RWPE2 (cell line): ENCODE data around the gene IL4I1.

ENCODE experiments used
- ATAC-seq: fragments of 200-7000 bp; cut with Tn5 transposase; 3 replicates; pipeline ENCODE4 v1.9.1; 2021; ENCODE audit warnings: low read depth
- DNase-seq: peaks from one replicate; pipeline ENCODE4 v3.0.0-alpha.2; 2020; ENCODE audit warnings: low spot score
- H3K27ac ChIP-seq: fragments of 450-650 bp; 2 replicates; pipeline ENCODE4 v1.5.1; 2017; ENCODE audit warnings: mild to moderate bottlenecking; ENCODE audit not compliant: poor library complexity, severe bottlenecking
- H3K27me3 ChIP-seq: fragments of 250-450 bp; sonication (Bioruptor Pico); 2 replicates; pipeline ENCODE4 v1.5.1; 2021; ENCODE audit warnings: mild to moderate bottlenecking, moderate library complexity; ENCODE audit not compliant: insufficient read depth, poor library complexity, severe bottlenecking
- H3K36me3 ChIP-seq: fragments of 250-450 bp; sonication (Bioruptor Pico); 2 replicates; pipeline ENCODE4 v1.5.1; 2020; ENCODE audit warnings: low read depth, mild to moderate bottlenecking, moderate library complexity
- H3K4me1 ChIP-seq: fragments of 250-450 bp; sonication (Bioruptor Pico); 2 replicates; pipeline ENCODE4 v1.5.1; 2021; ENCODE audit warnings: mild to moderate bottlenecking, moderate library complexity; ENCODE audit not compliant: insufficient read depth, poor library complexity, severe bottlenecking
- H3K4me3 ChIP-seq: fragments of 250-450 bp; sonication (Bioruptor Pico); 2 replicates; pipeline ENCODE4 v1.5.1; 2021; ENCODE audit warnings: mild to moderate bottlenecking, moderate library complexity; ENCODE audit not compliant: severe bottlenecking
- H3K9me3 ChIP-seq: fragments of 250-450 bp; sonication (Bioruptor Pico); 2 replicates; pipeline ENCODE4 v1.5.1; 2021; ENCODE audit warnings: mild to moderate bottlenecking, moderate library complexity; ENCODE audit not compliant: severe bottlenecking
- TF ChIP-seq, protein P1 (sequence below): fragments of 450-650 bp; IDR thresholded peaks from one replicate; pipeline ENCODE4 v1.5.1; 2017; ENCODE audit warnings: mild to moderate bottlenecking, moderate library complexity; ENCODE audit not compliant: poor library complexity, severe bottlenecking

The IL4I1 gene

DNA sequence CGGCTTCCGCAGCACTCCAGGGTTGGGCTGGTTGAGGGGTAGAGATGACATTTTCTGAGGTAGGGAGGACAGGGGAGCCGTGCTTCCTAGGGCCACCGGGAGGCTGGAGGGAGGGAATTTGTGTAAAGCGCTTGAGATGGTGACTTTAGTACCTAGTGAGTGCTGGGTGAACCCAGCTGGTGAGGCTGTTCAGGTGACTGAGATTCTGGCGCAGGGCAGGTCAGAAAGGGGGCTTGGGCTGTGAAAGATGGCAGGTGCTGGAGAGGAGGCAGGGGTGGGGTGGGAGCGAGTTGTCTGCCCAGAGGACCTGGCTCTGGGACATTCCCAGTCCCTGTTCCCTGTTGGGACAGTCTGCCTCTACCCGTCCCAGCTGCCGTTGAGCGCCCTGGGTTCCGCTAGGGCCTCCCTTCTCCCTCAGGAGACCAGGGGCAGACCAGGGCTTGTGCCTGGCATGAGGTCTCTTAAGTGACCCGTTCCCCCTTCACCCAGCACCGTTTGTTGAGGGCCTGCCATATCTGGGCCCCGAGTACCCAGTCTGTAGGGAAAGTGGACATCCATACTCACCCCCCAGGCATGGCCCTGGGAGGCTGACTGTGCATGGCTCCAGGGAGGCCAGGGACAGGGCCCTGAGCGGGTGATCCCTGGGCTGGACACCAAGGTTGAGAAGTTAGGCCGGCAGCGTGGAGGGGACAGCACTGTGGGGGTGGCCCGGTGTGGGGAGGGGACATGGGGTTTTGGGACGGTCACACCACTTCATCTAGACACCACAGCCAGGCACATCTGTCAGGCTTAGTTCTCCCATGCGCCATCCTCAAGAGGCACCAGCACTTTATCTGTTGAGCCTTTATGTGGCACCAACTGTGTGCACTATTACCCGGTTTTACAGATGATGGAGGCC is 40.8 kb downstream of the IL4I1 start:
- TF ChIP-seq, protein P1, sequence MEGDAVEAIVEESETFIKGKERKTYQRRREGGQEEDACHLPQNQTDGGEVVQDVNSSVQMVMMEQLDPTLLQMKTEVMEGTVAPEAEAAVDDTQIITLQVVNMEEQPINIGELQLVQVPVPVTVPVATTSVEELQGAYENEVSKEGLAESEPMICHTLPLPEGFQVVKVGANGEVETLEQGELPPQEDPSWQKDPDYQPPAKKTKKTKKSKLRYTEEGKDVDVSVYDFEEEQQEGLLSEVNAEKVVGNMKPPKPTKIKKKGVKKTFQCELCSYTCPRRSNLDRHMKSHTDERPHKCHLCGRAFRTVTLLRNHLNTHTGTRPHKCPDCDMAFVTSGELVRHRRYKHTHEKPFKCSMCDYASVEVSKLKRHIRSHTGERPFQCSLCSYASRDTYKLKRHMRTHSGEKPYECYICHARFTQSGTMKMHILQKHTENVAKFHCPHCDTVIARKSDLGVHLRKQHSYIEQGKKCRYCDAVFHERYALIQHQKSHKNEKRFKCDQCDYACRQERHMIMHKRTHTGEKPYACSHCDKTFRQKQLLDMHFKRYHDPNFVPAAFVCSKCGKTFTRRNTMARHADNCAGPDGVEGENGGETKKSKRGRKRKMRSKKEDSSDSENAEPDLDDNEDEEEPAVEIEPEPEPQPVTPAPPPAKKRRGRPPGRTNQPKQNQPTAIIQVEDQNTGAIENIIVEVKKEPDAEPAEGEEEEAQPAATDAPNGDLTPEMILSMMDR = no peak
- Histone ChIP-seq H3K36me3 (peaks cover 56% of the 10 kb centered on the region), H3K4me1 (peaks cover 9% of the 10 kb centered on the region), H3K27me3 (no peaks in the 10 kb centered on the region), H3K27ac (no peak overlapping the region), H3K4me3 (no peak overlapping the region), H3K9me3 (no peaks in the 10 kb centered on the region)
- ATAC-seq (peak; percentile 8), DNase-seq (no peak)

- H3K36me3 ChIP-seq = peaks cover 50% of the 10 kb centered on the region
- no peak overlapping the region for H3K4me3 ChIP-seq
- no peak overlapping the region for H3K27ac ChIP-seq
- no peaks in the 10 kb centered on the region for H3K9me3 ChIP-seq
- no peak for ATAC-seq
- no peak for DNase-seq
- TF ChIP-seq, protein P1 = no peak
- H3K4me1 ChIP-seq = peaks cover 9% of the 10 kb centered on the region
- H3K27me3 ChIP-seq = no peaks in the 10 kb centered on the region
Observed at GRCh38 chr19:49855277-49855675, 41.4 kb downstream of the IL4I1 start.

DNA sequence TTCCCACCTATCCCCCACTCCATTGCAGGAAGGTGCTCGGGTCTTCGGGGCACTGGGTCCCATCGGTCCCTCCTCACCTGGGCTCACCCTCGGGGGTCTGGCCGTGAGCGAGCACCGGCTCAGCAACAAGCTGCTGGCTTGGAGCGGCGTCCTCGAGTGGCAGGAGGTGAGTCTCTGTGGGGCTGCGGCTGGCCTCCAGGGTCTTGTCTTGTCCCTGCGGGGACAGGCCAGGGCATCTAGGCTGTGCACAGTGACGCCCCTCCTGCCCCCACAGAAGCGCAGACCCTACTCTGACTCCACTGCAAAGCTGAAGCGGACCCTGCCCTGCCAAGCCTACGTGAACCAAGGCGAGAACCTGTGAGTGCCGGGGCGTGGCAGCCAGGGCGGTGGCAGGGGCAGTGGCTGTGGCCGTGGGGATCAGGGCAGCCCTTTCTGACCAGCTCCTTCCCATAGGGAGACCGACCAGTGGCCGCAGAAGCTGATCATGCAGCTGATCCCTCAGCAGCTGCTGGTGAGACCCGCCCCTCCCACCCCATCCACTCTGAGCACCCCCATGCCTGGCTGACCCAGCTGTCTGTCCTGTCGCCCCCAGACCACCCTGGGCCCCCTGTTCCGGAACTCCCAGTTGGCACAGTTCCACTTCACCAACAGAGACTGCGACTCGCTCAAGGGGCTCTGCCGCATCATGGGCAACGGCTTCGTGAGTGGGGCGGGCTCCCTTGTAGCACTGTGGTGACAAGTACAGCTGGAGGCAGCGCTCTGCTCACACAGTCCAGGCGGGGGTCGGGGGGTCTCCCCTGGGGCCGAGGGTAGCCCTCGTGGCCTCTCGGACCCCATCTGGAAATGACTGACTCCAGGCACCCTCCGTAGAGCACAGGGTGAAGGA is 42.1 kb downstream of the IL4I1 start:
- TF ChIP-seq, protein P1 = no peak
- Histone ChIP-seq H3K36me3 (peaks cover 43% of the 10 kb centered on the region), H3K27ac (no peak overlapping the region)

GRCh38 chr19:49853852-49854377 is 42.8 kb downstream of the IL4I1 start:
- Histone ChIP-seq H3K9me3 (no peaks in the 10 kb centered on the region), H3K27ac (no peak overlapping the region), H3K27me3 (no peaks in the 10 kb centered on the region), H3K4me1 (peaks cover 9% of the 10 kb centered on the region), H3K36me3 (peaks cover 36% of the 10 kb centered on the region), H3K4me3 (no peak overlapping the region)
- no peak for DNase-seq
- ATAC-seq = no peak
- TF ChIP-seq, protein P1 = no peak

More for the DNA sequence above, 42.1 kb downstream of the IL4I1 start:
- no peaks in the 10 kb centered on the region for H3K9me3 ChIP-seq
- peaks cover 9% of the 10 kb centered on the region for H3K4me1 ChIP-seq
- DNase-seq = no peak
- no peaks in the 10 kb centered on the region for H3K27me3 ChIP-seq
- H3K4me3 ChIP-seq = no peak overlapping the region
- ATAC-seq = no peak
